Measurements from ENCODE around the gene PPEF2. TPM values are rescaled to one million over a fixed set of nuclear protein-coding genes. Genes with fewer than 3 reads are reported as not detected.
"Not testable (repeated sequence)": the region's sequence is repeated elsewhere in the genome, so short reads cannot be mapped to it uniquely, and the experiment has no call there.

The PPEF2 gene
- total RNA-seq, 1 experiment from 2014 or later, result not detected

GRCh38 chr4:75916091-75916661, 13.9 kb upstream of the PPEF2 start:
- intact Hi-C loops (cut with micrococcal nuclease; ENCODE audit: unreplicated experiment), result loop anchor here (5.0 kb wide), 1 partner anchor 151 kb away; no protein-coding TSS in a partner anchor
- Histone ChIP-seq H3K4me2 (no peak overlapping the region), H4K20me1 (ENCODE audit: insufficient read depth) (no peaks in the 10 kb centered on the region), H2AFZ (no peak overlapping the region), H3K4me1 (replicated peaks; ENCODE audit: insufficient read depth) (no peaks in the 10 kb centered on the region), H3F3A (ENCODE audit: insufficient read depth, low read depth) (no peaks in the 10 kb centered on the region), H3K79me2 (ENCODE audit: low read depth) (no peaks in the 10 kb centered on the region), H3K9me2 (ENCODE audit: insufficient read depth) (no peaks in the 10 kb centered on the region), H3K27ac (no peak overlapping the region), H3K9me3 (ENCODE audit: insufficient read depth, low read depth) (no peaks in the 10 kb centered on the region), H3K27me3 (ENCODE audit: insufficient read depth, low read depth) (no peaks in the 10 kb centered on the region), H3K36me3 (ENCODE audit: low read depth) (no peaks in the 10 kb centered on the region), H3K4me3 (no peak overlapping the region)
- no TSS peak for BruUV-seq (replicated peaks)
- TF ChIP-seq CTCF (conservative IDR thresholded peaks at IDR 0.05), result peak; percentile 81
- no peak for TF ChIP-seq EZH2 (IDR thresholded peaks at IDR 0.05; ENCODE audit: low read depth)
- CTCF ChIA-PET, result interaction anchor here (0.9 kb wide), 1 partner anchor 80 kb away, joined by 3 read pairs; no protein-coding TSS in a partner anchor
- POLR2A ChIA-PET (ENCODE audit: unreplicated experiment), result no interaction called here
- DNase-seq, result peak in 1 of 2 experiments; percentile 13

- no peaks in the 10 kb centered on the region for H3K9me3 ChIP-seq (ENCODE audit: insufficient read depth, low read depth)
- CTCF ChIA-PET, result no interaction called here
- H3K79me2 ChIP-seq (ENCODE audit: low read depth), result no peaks in the 10 kb centered on the region
- intact Hi-C loops (cut with micrococcal nuclease; ENCODE audit: unreplicated experiment), result no loop called here
- H3K27ac ChIP-seq, result no peak overlapping the region
- no TSS peak for BruUV-seq (replicated peaks)
- H3K4me1 ChIP-seq (replicated peaks; ENCODE audit: insufficient read depth), result no peaks in the 10 kb centered on the region
- TF ChIP-seq CTCF (conservative IDR thresholded peaks at IDR 0.05), result no peak
- no peak for TF ChIP-seq EZH2 (IDR thresholded peaks at IDR 0.05; ENCODE audit: low read depth)
- H3K36me3 ChIP-seq (ENCODE audit: low read depth), result no peaks in the 10 kb centered on the region
- DNase-seq, result no peak
- H4K20me1 ChIP-seq (ENCODE audit: insufficient read depth), result no peaks in the 10 kb centered on the region
- no peaks in the 10 kb centered on the region for H3K9me2 ChIP-seq (ENCODE audit: insufficient read depth)
- POLR2A ChIA-PET (ENCODE audit: unreplicated experiment), result no interaction called here
- no peaks in the 10 kb centered on the region for H3F3A ChIP-seq (ENCODE audit: insufficient read depth, low read depth)
- no peak overlapping the region for H2AFZ ChIP-seq
- H3K4me3 ChIP-seq, result no peak overlapping the region
- no peaks in the 10 kb centered on the region for H3K27me3 ChIP-seq (ENCODE audit: insufficient read depth, low read depth)
- no peak overlapping the region for H3K4me2 ChIP-seq
Observed at GRCh38 chr4:75912968-75913367, 10.7 kb upstream of the PPEF2 start.

GRCh38 chr4:75910831-75911230, 8.6 kb upstream of the PPEF2 start:
- H3K4me3 ChIP-seq; H3K4me1 ChIP-seq (replicated peaks; ENCODE audit: insufficient read depth); H2AFZ ChIP-seq; H3K27ac ChIP-seq; intact Hi-C loops (cut with micrococcal nuclease; ENCODE audit: unreplicated experiment); H3F3A ChIP-seq (ENCODE audit: insufficient read depth, low read depth); POLR2A ChIA-PET (ENCODE audit: unreplicated experiment); H3K36me3 ChIP-seq (ENCODE audit: low read depth); H3K79me2 ChIP-seq (ENCODE audit: low read depth); H3K4me2 ChIP-seq; DNase-seq; CTCF ChIA-PET; H4K20me1 ChIP-seq (ENCODE audit: insufficient read depth); H3K9me2 ChIP-seq (ENCODE audit: insufficient read depth); H3K9me3 ChIP-seq (ENCODE audit: insufficient read depth, low read depth); BruUV-seq (replicated peaks); H3K27me3 ChIP-seq (ENCODE audit: insufficient read depth, low read depth): not testable (repeated sequence)

- ChIA-PET CTCF (interaction anchor here (1.1 kb wide), 1 partner anchor 13 kb away, joined by 3 read pairs; no protein-coding TSS in a partner anchor), POLR2A (ENCODE audit: unreplicated experiment) (no interaction called here)
- no peaks in the 10 kb centered on the region for H3K9me2 ChIP-seq (ENCODE audit: insufficient read depth)
- H3K27ac ChIP-seq, result no peak overlapping the region
- H3K4me3 ChIP-seq, result no peak overlapping the region
- no peak overlapping the region for H2AFZ ChIP-seq
- H3K9me3 ChIP-seq (ENCODE audit: insufficient read depth, low read depth), result no peaks in the 10 kb centered on the region
- no peak overlapping the region for H3K4me2 ChIP-seq
- H3K4me1 ChIP-seq (replicated peaks; ENCODE audit: insufficient read depth), result no peaks in the 10 kb centered on the region
- no peaks in the 10 kb centered on the region for H3K36me3 ChIP-seq (ENCODE audit: low read depth)
- no peaks in the 10 kb centered on the region for H3F3A ChIP-seq (ENCODE audit: insufficient read depth, low read depth)
- H3K27me3 ChIP-seq (ENCODE audit: insufficient read depth, low read depth), result no peaks in the 10 kb centered on the region
- H4K20me1 ChIP-seq (ENCODE audit: insufficient read depth), result no peaks in the 10 kb centered on the region
- no peak for DNase-seq
- intact Hi-C loops (cut with micrococcal nuclease; ENCODE audit: unreplicated experiment), result no loop called here
- BruUV-seq (replicated peaks), result no TSS peak
- TF ChIP-seq EZH2 (IDR thresholded peaks at IDR 0.05; ENCODE audit: low read depth) (no peak), CTCF (conservative IDR thresholded peaks at IDR 0.05) (no peak)
- no peaks in the 10 kb centered on the region for H3K79me2 ChIP-seq (ENCODE audit: low read depth)
Observed at GRCh38 chr4:75909405-75909804, 7.2 kb upstream of the PPEF2 start.

Data from PC-9 (cell line).